HepG2 (cell line): ENCODE results near the gene ZNF117. TPM values are rescaled to one million over a fixed set of nuclear protein-coding genes. Genes with fewer than 3 reads are reported as not detected.

Source experiments
- BORCS8-MEF2B ChIP-seq: sonication (generic); formaldehyde crosslinking; IDR thresholded peaks from 2 replicates; pipeline ENCODE4 v1.8.0; 2022; ENCODE audit warnings: mild to moderate bottlenecking, missing genetic modification reagents
- CENPT ChIP-seq: sonication (generic); formaldehyde crosslinking; IDR thresholded peaks from 2 replicates; pipeline ENCODE4 v1.8.0; 2022; ENCODE audit warnings: low read depth, mild to moderate bottlenecking, moderate library complexity, missing genetic modification reagents
- DNMT3B ChIP-seq: conservative IDR thresholded peaks from 2 replicates; pipeline ENCODE4 v1.6.1; 2016; ENCODE audit warnings: missing biosample characterization, control low read depth
- ESRRA ChIP-seq: sonication (generic); formaldehyde crosslinking; IDR thresholded peaks from 2 replicates; pipeline ENCODE4 v1.5.1; 2020; ENCODE audit warnings: mild to moderate bottlenecking, low read depth, missing genetic modification reagents
- FOXP1 ChIP-seq, 2 experiments: fragments of 450-650 bp in 1 of 2; IDR thresholded peaks; 2 replicates each; pipeline ENCODE4 v1.6.1; 2017 to 2018; ENCODE audit warnings: antibody characterized with exemption in 1 of 2
- HOXD1 ChIP-seq: sonication (generic); formaldehyde crosslinking; IDR thresholded peaks from 2 replicates; pipeline ENCODE4 v1.5.0; 2020; ENCODE audit warnings: missing genetic modification reagents
- ISL2 ChIP-seq: sonication (generic); formaldehyde crosslinking; IDR thresholded peaks from 2 replicates; pipeline ENCODE4 v1.5.0; 2020; ENCODE audit warnings: missing genetic modification reagents
- KMT2A ChIP-seq: sonication (generic); formaldehyde crosslinking; IDR thresholded peaks from 2 replicates; pipeline ENCODE4 v1.4.0; 2020; ENCODE audit warnings: missing genetic modification reagents
- PAWR ChIP-seq: sonication (generic); formaldehyde crosslinking; IDR thresholded peaks from 2 replicates; pipeline ENCODE4 v1.4.0; 2020; ENCODE audit warnings: missing genetic modification reagents, mild to moderate bottlenecking, borderline replicate concordance
- POLR2AphosphoS2 ChIP-seq: IDR thresholded peaks from 2 replicates; pipeline ENCODE4 v1.6.1; 2011; ENCODE audit warnings: low read depth, low read length, improper control_type of control experiment
- RARA ChIP-seq: IDR thresholded peaks from 2 replicates; pipeline ENCODE4 v1.6.1; 2016; ENCODE audit warnings: missing genetic modification reagents, missing compliant biosample characterization
- STAG1 ChIP-seq: sonication (generic); formaldehyde crosslinking; IDR thresholded peaks from 2 replicates; pipeline ENCODE4 v1.4.0; 2020; ENCODE audit warnings: missing genetic modification reagents
- ZNF180 ChIP-seq: sonication (generic); formaldehyde crosslinking; IDR thresholded peaks from 2 replicates; pipeline ENCODE4 v1.4.0; 2020; ENCODE audit warnings: low read depth, missing genetic modification reagents, borderline replicate concordance
- ZNF251 ChIP-seq: sonication (generic); formaldehyde crosslinking; IDR thresholded peaks from 2 replicates; pipeline ENCODE4 v1.9.0; 2021; ENCODE audit warnings: mild to moderate bottlenecking, missing genetic modification reagents
- ZNF431 ChIP-seq: sonication (generic); formaldehyde crosslinking; IDR thresholded peaks from 2 replicates; pipeline ENCODE4 v1.9.0; 2022; ENCODE audit warnings: missing genetic modification reagents, low read depth, mild to moderate bottlenecking, borderline replicate concordance
- ZNF558 ChIP-seq: sonication (generic); formaldehyde crosslinking; IDR thresholded peaks from 2 replicates; pipeline ENCODE4 v1.9.0; 2022; ENCODE audit warnings: mild to moderate bottlenecking, missing genetic modification reagents, borderline replicate concordance
- ZNF567 ChIP-seq: sonication (generic); formaldehyde crosslinking; IDR thresholded peaks from 2 replicates; pipeline ENCODE4 v1.8.1; 2023; ENCODE audit warnings: mild to moderate bottlenecking, missing genetic modification reagents, borderline replicate concordance
- ZNF749 ChIP-seq: sonication (generic); formaldehyde crosslinking; IDR thresholded peaks from 2 replicates; pipeline ENCODE4 v1.8.0; 2022; ENCODE audit warnings: mild to moderate bottlenecking, missing genetic modification reagents, moderate library complexity, borderline replicate concordance
- ZNF761 ChIP-seq: sonication (generic); formaldehyde crosslinking; conservative IDR thresholded peaks from 2 replicates; pipeline ENCODE4 v1.4.0; 2020; ENCODE audit warnings: mild to moderate bottlenecking, missing genetic modification reagents
- polyA plus RNA-seq, 8 experiments: library from polyadenylated mRNA; depleted of rRNA in 3 of 8; stranded (reverse) in 7 of 8; unstranded in 1 of 8; fragments of >200 nt; fragmentation: Illumina TruSeq in 4 of 8; extraction: Trizol in 4 of 8; gene quantifications; 2 replicates each; pipeline versions ENCODE4 v1.2.1 to v1.2.3, GENCODE V29; 2011 to 2016; ENCODE audit warnings: low read depth in 4 of 8, missing spikeins in 1 of 8, mixed read lengths in 1 of 8; ENCODE audit not compliant: insufficient read depth in 1 of 8
- total RNA-seq, 5 experiments: library from RNA; depleted of rRNA; stranded (reverse); fragments of >200 nt; fragmentation: Illumina TruSeq; extraction: Trizol; gene quantifications; 2 replicates each; pipeline ENCODE4 v1.2.3, GENCODE V29; 2016; ENCODE audit warnings: low read depth in 1 of 5
- TF ChIP-seq, protein P1 (sequence below): fragments of 450-650 bp; IDR thresholded peaks from 2 replicates; pipeline ENCODE4 v1.6.1; 2017
- TF ChIP-seq, protein P2 (sequence below): IDR thresholded peaks from 2 replicates; pipeline ENCODE4 v1.6.1; 2018; ENCODE audit warnings: missing genetic modification reagents, mild to moderate bottlenecking, missing compliant biosample characterization
- TF ChIP-seq, protein P3 (sequence below): sonication (generic); formaldehyde crosslinking; conservative IDR thresholded peaks from 2 replicates; pipeline ENCODE4 v1.4.0; 2020; ENCODE audit warnings: missing genetic modification reagents
- TF ChIP-seq, protein P4 (sequence below): sonication (generic); formaldehyde crosslinking; IDR thresholded peaks from 2 replicates; pipeline ENCODE4 v1.5.1; 2020; ENCODE audit warnings: missing genetic modification reagents, mild to moderate bottlenecking, borderline replicate concordance

The ZNF117 gene
- total and polyA plus RNA-seq, 2 of the 13 experiments (the other 11 are each of a cell fraction or from before 2014, with no cell fraction given), result 6.6 to 20.0 TPM

DNA sequence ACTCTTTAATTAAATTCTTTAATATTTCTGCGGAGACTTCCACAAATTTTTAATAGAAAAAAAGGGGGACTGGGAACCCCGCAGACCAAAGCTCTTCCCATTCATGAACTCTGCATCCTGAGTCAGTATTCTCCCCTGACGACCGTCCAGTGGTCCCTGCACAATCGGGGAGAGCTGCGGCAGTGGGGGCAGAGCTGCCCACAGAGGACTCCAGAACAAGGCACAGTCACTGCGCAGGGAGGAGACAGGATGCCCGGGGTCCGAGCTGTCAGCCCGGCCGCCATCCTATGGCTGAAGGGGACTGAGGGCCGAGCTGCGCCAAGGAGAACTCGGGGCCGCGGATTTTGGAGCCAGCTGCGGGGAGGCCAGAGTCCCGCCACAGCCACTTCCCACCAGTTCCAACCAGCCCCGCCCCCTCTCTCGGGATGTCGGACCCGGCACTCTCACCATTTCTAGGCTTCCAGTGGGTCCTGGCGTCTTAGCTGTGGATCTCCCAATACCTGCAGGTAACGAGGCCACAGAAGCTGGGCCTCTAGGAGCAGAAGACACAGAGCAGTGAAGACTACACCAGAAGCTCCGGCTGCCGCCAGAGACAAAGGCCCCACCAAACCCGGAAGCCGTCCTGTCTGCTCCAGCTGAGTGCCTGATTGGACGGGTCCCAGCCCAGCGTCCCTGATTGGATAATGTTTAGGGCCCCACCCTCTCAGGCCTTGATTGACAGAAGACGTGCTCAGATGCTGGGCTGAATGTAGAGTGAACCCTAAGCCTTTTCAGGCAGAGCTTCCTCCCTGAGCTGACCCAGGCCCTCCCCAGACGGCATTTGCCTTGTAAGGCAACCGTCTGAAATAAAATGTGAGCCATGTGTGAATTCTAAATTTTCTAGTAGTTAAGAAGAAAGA, 15.5 kb upstream of the ZNF117 start, which contains the start of gene ERV3-1 (continued):
- no peak for TF ChIP-seq ZNF558 (CRISPR knock-in tag)
- TF ChIP-seq, protein P1, sequence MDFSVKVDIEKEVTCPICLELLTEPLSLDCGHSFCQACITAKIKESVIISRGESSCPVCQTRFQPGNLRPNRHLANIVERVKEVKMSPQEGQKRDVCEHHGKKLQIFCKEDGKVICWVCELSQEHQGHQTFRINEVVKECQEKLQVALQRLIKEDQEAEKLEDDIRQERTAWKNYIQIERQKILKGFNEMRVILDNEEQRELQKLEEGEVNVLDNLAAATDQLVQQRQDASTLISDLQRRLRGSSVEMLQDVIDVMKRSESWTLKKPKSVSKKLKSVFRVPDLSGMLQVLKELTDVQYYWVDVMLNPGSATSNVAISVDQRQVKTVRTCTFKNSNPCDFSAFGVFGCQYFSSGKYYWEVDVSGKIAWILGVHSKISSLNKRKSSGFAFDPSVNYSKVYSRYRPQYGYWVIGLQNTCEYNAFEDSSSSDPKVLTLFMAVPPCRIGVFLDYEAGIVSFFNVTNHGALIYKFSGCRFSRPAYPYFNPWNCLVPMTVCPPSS, result no peak
- TF ChIP-seq FOXP1 (IDR thresholded peaks at IDR 0.05), result no peak
- TF ChIP-seq FOXP1 (CRISPR knock-in tag; IDR thresholded peaks at IDR 0.05), result no peak
- TF ChIP-seq KMT2A, result peak; percentile 88
- TF ChIP-seq, protein P2, sequence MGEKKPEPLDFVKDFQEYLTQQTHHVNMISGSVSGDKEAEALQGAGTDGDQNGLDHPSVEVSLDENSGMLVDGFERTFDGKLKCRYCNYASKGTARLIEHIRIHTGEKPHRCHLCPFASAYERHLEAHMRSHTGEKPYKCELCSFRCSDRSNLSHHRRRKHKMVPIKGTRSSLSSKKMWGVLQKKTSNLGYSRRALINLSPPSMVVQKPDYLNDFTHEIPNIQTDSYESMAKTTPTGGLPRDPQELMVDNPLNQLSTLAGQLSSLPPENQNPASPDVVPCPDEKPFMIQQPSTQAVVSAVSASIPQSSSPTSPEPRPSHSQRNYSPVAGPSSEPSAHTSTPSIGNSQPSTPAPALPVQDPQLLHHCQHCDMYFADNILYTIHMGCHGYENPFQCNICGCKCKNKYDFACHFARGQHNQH (CRISPR knock-in tag), result peak; percentile 90
- TF ChIP-seq, protein P3, sequence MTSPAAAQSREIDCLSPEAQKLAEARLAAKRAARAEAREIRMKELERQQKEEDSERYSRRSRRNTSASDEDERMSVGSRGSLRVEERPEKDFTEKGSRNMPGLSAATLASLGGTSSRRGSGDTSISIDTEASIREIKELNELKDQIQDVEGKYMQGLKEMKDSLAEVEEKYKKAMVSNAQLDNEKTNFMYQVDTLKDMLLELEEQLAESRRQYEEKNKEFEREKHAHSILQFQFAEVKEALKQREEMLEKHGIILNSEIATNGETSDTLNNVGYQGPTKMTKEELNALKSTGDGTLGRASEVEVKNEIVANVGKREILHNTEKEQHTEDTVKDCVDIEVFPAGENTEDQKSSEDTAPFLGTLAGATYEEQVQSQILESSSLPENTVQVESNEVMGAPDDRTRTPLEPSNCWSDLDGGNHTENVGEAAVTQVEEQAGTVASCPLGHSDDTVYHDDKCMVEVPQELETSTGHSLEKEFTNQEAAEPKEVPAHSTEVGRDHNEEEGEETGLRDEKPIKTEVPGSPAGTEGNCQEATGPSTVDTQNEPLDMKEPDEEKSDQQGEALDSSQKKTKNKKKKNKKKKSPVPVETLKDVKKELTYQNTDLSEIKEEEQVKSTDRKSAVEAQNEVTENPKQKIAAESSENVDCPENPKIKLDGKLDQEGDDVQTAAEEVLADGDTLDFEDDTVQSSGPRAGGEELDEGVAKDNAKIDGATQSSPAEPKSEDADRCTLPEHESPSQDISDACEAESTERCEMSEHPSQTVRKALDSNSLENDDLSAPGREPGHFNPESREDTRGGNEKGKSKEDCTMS (CRISPR knock-in tag), result no peak
- TF ChIP-seq ZNF749 (CRISPR knock-in tag), result peak; percentile 54; the same call in 1 of the 2 replicates
- peak; percentile 46; the same call in 1 of the 2 replicates for TF ChIP-seq ZNF761
- TF ChIP-seq ZNF431 (CRISPR knock-in tag), result no peak
- peak; percentile 74 for TF ChIP-seq ISL2
- TF ChIP-seq ZNF567, result no peak
- no peak for TF ChIP-seq ZNF180 (CRISPR knock-in tag)
- no peak for TF ChIP-seq CENPT
- 0 out of 2 replicates have a peak, but pooled peaks have one; percentile 39 for TF ChIP-seq HOXD1 (CRISPR knock-in tag)
- TF ChIP-seq, protein P4, sequence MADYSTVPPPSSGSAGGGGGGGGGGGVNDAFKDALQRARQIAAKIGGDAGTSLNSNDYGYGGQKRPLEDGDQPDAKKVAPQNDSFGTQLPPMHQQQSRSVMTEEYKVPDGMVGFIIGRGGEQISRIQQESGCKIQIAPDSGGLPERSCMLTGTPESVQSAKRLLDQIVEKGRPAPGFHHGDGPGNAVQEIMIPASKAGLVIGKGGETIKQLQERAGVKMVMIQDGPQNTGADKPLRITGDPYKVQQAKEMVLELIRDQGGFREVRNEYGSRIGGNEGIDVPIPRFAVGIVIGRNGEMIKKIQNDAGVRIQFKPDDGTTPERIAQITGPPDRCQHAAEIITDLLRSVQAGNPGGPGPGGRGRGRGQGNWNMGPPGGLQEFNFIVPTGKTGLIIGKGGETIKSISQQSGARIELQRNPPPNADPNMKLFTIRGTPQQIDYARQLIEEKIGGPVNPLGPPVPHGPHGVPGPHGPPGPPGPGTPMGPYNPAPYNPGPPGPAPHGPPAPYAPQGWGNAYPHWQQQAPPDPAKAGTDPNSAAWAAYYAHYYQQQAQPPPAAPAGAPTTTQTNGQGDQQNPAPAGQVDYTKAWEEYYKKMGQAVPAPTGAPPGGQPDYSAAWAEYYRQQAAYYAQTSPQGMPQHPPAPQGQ, result no peak
- 0 out of 2 replicates have a peak, but pooled peaks have one; percentile 27 for TF ChIP-seq ESRRA (CRISPR knock-in tag)
- TF ChIP-seq PAWR (CRISPR knock-in tag), result no peak
- TF ChIP-seq POLR2AphosphoS2, result no peak
- TF ChIP-seq ZNF251 (CRISPR knock-in tag), result no peak
- peak; percentile 66; the same call in 1 of the 2 replicates for TF ChIP-seq BORCS8-MEF2B (CRISPR knock-in tag)
- TF ChIP-seq DNMT3B, result no peak
- 0 out of 2 replicates have a peak, but pooled peaks have one; percentile 2 for TF ChIP-seq RARA (CRISPR knock-in tag)
- no peak for TF ChIP-seq STAG1 (CRISPR knock-in tag)
